ENCODE data around the gene CDK14. TPM values are rescaled to one million over a fixed set of nuclear protein-coding genes. Genes with fewer than 3 reads are reported as not detected.

CDK14 gene
- total and polyA plus RNA-seq, 2 of the 8 experiments (the other 6 are each of a cell fraction or from before 2014, with no cell fraction given), result 5.5 to 47.3 TPM

GRCh38 chr7:90621747-90622140 is 25.6 kb downstream of the CDK14 start:
- Histone ChIP-seq H3K27me3 (replicated peaks in 1 of 4; ENCODE audit: control insufficient read depth in 3 of 4, extremely low read depth in 1 of 4, insufficient read depth in 3 of 4, low read length in 3 of 4) (peaks cover 0 to 8% (median 2%) of the 10 kb centered on the region in 4 experiments; a peak in 3 of 7 replicates), H4K20me1 (replicated peaks in 1 of 2; ENCODE audit: control insufficient read depth in 1 of 2, insufficient read depth in 2 of 2, low read length in 2 of 2) (no peaks in the 10 kb centered on the region), H4K8ac (ENCODE audit: extremely low read depth, insufficient read depth, low read length) (no peak overlapping the region), H3K14ac (ENCODE audit: insufficient read length) (no peak overlapping the region), H2AFZ (ENCODE audit: low read length) (no peak overlapping the region), H3K23me2 (ENCODE audit: low read depth, low read length) (no peaks in the 10 kb centered on the region), H3K4me2 (ENCODE audit: insufficient read depth in 1 of 2, low read depth in 2 of 2, low read length in 2 of 2) (peak overlapping the region; percentile 31 to 51; a peak in 3 of 4 replicates), H2BK20ac (ENCODE audit: low read length) (no peak overlapping the region), H3K4me3 (ENCODE audit: extremely low read depth in 1 of 4, insufficient read depth in 2 of 4, low read depth in 3 of 4, low read length in 4 of 4) (no peak overlapping the region; a peak in 2 of 8 replicates), H2BK12ac (ENCODE audit: low read depth, low read length) (no peak overlapping the region), H2BK15ac (ENCODE audit: low read length) (no peak overlapping the region), H3K56ac (replicated peaks; ENCODE audit: insufficient read length, low read depth, low read length) (no peak overlapping the region), H3K18ac (ENCODE audit: extremely low read depth, low read length) (no peak overlapping the region), H2BK120ac (replicated peaks; ENCODE audit: low read depth, low read length) (no peak overlapping the region), H2AK5ac (ENCODE audit: low read depth, low read length) (no peak overlapping the region), H3K4ac (replicated peaks; ENCODE audit: insufficient read length, low read depth, low read length) (no peak overlapping the region), H3K4me1 (replicated peaks in 1 of 4; ENCODE audit: control insufficient read depth in 3 of 4, insufficient read depth in 4 of 4, low read length in 3 of 4) (peaks cover 0 to 24% (median 12%) of the 10 kb centered on the region in 4 experiments; a peak in 4 of 7 replicates), H2BK5ac (ENCODE audit: low read depth, low read length) (no peak overlapping the region), H3K36me3 (ENCODE audit: control insufficient read depth in 2 of 4, insufficient read depth in 4 of 4, low read length in 3 of 4) (no peaks in the 10 kb centered on the region), H3K9ac (replicated peaks in 1 of 4; ENCODE audit: extremely low read depth in 1 of 4, low read depth in 3 of 4, low read length in 3 of 4) (no peak overlapping the region), H4K91ac (replicated peaks; ENCODE audit: insufficient read length, low read length) (no peak overlapping the region), H3K27ac (ENCODE audit: low read depth, low read length) (no peak overlapping the region), H4K5ac (ENCODE audit: insufficient read length, low read depth, low read length) (no peak overlapping the region), H3K9me3 (ENCODE audit: insufficient read depth in 2 of 2, low read depth in 1 of 2, low read length in 1 of 2) (no peaks in the 10 kb centered on the region), H3K79me1 (ENCODE audit: low read depth, low read length) (no peaks in the 10 kb centered on the region), H3K79me2 (ENCODE audit: control insufficient read depth in 1 of 2, insufficient read depth in 2 of 2, low read length in 2 of 2) (peaks cover 0 to 10% of the 10 kb centered on the region in 2 experiments; a peak in 1 of 4 replicates), H3K23ac (ENCODE audit: insufficient read length) (no peak overlapping the region)
- 20% methylated on average over 4 of the region's 4 CpGs; no CpG with 5 or more reads in 1 of the 2 experiments for WGBS, 2 experiments (ENCODE audit: extremely low coverage in 1 of 2, insufficient coverage in 1 of 2, insufficient read length in 1 of 2, insufficient replicate concordance in 2 of 2, low coverage in 1 of 2, low lambda C conversion rate in 2 of 2, missing lambda C conversion rate in 1 of 2)
- POLR2A ChIA-PET (ENCODE audit: partially characterized antibody), result no interaction called here
- DNase-seq (ENCODE audit: low read depth in 1 of 2, low spot score in 2 of 2), result peak in 1 of 2 experiments; percentile 38
- CTCF ChIA-PET (ENCODE audit: partially characterized antibody), result interaction anchor here (0.9 to 1.6 kb wide), 3 partner anchors 8 to 25 kb away, joined by 3 to 5 read pairs (median 5); partner anchors contain the start of gene CDK14
- no peak for TF ChIP-seq EGR1 (IDR thresholded peaks at IDR 0.05; ENCODE audit: borderline replicate concordance, low read depth, low read length)
- FAIRE-seq, result no peak
